HG03095 (cell line): ENCODE results near the gene CCT4.
A peak's percentile ranks its signal among the peaks of the same experiment; 100 is the strongest.
"Not testable (repeated sequence)": the region's sequence is repeated elsewhere in the genome, so short reads cannot be mapped to it uniquely, and the experiment has no call there.

Experiments
- ATAC-seq: cut with Tn5 transposase; IDR thresholded peaks from one replicate; pipeline ENCODE4 v1.9.1; 2021; ENCODE audit warnings: moderate library complexity; ENCODE audit not compliant: unreplicated experiment

Gene CCT4

GRCh38 chr2:61882850-61883249, 5.6 kb downstream of the CCT4 start:
- no peak for ATAC-seq

GRCh38 chr2:61879351-61879750, 9.1 kb downstream of the CCT4 start:
- not testable (repeated sequence) for ATAC-seq

- no peak for ATAC-seq
These were observed 9.7 kb downstream of the CCT4 start for GRCh38 chr2:61878761-61879160.

DNA sequence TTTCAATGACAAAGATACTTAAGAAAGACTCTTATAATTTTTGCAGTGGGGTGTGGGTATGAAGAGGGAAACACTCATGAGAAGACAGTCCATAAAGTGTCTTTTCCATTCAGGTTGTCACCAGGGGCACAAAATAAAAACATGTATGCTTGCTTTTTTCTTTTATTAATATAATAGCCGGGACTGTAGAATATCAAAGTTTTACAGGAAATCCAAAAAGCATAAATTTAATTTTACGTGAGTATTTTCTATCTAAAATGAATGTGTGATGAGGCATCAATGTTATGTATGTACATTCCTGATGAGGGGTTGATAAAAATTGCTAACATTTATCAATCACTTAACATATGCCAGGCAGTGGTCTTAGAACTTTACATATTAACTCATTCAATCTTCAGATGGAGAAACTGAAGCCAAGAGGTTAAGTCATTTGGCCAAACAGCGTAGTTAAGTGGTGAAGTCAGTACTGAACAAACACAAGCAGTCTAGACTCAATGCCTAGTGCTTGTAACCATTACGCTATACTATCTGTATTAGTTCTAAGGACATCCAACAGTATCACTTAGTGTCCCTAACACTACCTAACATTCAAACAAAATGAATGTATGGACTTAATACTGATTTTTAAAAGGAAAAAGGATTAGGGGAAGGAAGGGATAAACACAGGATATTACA, 10.7 kb downstream of the CCT4 start:
- no peak for ATAC-seq

- no peak for ATAC-seq
These were observed 12.1 kb downstream of the CCT4 start for GRCh38 chr2:61876400-61876799.

GRCh38 chr2:61866482-61867089, 21.9 kb downstream of the CCT4 start:
- ATAC-seq = not testable (repeated sequence)

- no peak for ATAC-seq
These were observed 26.4 kb downstream of the CCT4 start for GRCh38 chr2:61862085-61862484.

GRCh38 chr2:61857224-61857623, 31.2 kb downstream of the CCT4 start:
- no peak for ATAC-seq

GRCh38 chr2:61855318-61855613, 33.2 kb downstream of the CCT4 start:
- ATAC-seq = no peak

- peak; percentile 90 for ATAC-seq
These were observed 33.7 kb downstream of the CCT4 start for GRCh38 chr2:61854564-61855317.

DNA sequence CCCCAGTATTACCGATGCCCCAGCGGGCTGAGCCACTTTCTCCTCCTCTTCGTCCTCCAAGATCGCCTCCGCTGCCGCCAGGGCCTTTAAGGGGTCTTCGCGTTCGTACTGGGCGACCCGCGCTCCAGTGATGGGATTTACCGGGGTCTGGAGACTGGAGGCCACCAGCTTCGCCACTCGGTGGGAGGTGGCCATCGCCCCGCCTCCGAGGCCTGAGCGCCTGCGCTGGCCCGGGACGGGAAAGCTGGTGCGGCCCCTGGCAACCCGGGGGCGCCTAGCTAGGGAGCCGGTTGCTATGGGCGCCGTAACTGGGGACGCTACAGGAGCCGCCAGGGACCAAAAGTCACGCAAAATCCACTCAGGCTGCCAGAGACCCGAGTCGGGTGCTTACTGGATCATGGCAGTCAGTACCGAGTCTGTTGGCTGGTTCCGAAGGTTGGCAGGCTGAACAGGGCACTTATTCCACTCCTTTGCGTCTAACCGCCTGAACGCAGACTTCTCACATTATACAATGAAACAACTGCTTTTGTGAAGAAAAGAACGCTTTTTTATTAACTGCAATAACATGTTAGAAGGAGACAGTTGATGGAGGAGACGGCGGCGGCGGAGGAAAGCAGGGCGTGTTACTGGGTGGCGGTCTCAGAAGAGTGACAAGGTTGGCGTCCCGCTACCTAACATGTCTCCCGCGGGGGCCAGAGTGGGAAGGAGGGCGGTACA, 34.5 kb downstream of the CCT4 start, which contains the start of gene FAM161A:
TSS of gene FAM161A (minus strand) at position 214 of the 717 bp plus-strand sequence. CDS start at position 195, 19 bp downstream.
- peak; percentile 77 for ATAC-seq

DNA sequence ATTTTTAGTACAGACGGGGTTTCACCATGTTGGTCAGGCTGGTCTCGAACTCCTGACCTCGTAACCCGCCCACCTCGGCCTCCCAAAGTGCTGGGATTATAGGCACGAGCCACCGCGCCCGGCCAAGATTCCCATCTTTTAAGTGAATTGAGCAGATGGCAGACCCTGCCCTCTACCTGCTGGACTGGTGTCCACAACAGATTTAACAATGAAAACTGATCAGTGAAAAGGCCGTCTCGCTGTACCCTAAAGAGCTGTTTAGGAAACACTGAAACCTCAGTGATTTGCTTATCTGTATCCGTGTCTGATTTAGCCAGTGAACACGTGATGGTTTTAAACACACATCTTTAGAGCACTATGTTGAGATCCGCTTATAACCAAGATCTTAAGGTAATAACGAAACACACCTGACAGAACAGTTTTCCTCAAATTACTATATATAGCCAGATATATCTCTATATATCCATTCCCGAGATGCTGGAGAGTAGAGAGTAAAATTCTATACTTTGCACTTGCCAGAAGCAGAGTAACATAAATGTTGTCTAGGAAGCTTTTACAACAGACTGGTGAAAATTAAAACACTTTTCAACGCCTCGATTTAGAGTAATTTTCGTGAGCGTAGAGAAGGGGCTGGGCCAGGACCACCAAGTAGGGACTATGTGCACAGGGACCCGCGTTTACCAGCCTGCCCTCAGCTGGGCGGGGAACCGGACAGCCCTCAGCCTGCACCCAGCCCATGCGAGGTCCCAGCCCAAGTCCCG, 35.2 kb downstream of the CCT4 start:
- peak; percentile 59 for ATAC-seq

GRCh38 chr2:61851270-61851669, 37.2 kb downstream of the CCT4 start:
- ATAC-seq = not testable (repeated sequence)

GRCh38 chr2:61845320-61845719, 43.1 kb downstream of the CCT4 start:
- ATAC-seq = no peak

DNA sequence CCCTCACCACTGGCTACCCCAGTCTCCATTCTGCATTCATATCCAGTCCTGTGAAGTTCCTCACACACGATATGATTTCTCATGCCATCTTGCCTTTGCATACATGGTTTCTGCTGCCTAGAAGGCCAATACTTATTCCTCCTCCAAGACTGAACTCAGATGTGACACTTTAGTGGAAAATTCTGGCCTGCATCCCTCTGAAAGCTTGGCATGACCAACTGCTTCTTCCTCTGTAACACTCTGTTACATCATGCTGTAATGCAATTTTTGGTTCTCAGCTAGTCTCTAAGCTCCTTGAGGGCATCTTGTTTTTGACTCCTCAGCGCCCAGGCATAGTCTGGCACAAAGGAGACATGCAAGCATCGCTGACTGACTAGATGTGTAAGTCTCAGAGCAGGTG, 47.2 kb downstream of the CCT4 start:
- no peak for ATAC-seq

- no peak for ATAC-seq
These were observed 53.6 kb downstream of the CCT4 start for GRCh38 chr2:61834893-61835292.

GRCh38 chr2:61833971-61834370, 54.5 kb downstream of the CCT4 start:
- no peak for ATAC-seq

DNA sequence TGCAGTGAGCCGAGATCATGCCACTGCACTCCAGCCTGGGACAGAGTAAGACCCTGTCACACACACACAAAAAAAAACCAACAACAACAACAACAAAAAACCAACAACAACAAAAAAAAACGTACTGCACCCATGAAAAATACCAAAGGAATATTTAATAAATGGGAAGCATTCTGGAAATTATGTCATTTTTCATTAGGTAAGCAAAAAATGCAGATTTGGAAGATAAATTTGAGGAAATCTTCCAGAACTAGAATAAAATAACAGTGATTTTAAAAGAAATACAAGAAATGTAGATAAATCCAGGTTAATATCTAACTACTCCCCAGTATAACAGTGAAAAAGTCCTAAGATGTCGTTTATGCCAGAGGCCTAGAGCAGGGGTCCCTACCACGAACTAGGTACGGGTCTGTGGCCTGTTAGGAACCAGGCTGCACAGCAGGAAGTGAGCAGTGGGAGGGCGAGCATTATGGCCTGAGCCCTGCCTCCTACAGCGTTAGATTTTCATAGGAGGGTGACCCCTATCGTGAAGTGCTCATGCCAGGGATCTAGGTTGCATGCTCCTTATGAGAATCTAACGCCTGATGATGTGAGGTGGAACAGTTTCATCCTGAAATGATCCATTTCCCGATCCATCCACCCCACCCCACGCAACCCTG, 56.1 kb downstream of the CCT4 start:
- ATAC-seq = no peak

- no peak for ATAC-seq
These were observed 66.2 kb downstream of the CCT4 start for GRCh38 chr2:61822255-61822654.
